Measurements from ENCODE around the gene ANGPT4.

The ANGPT4 gene

DNA sequence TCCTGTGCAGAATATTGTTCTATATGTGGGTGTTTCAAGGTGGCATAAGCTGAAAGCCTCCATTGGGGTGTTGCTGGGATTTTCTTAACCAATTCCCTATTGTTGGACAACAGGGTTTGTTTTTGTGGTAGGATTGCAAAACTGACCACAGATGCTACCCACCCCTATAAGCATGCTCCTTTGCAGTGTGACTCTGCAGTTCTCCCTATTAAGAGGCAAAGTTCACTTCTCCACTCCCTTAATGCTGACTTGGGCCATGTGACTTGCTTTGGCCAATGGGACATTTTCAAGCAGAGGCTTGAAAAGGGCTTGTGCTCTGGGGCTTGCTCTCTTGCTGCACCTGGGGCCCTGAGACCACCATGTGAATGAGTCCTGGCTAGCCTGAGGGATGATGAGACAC, 8.5 kb upstream of the ANGPT4 start:
- no peak for DNase-seq (ENCODE audit: extremely low read depth, low read depth)
- TF ChIP-seq, protein P1, sequence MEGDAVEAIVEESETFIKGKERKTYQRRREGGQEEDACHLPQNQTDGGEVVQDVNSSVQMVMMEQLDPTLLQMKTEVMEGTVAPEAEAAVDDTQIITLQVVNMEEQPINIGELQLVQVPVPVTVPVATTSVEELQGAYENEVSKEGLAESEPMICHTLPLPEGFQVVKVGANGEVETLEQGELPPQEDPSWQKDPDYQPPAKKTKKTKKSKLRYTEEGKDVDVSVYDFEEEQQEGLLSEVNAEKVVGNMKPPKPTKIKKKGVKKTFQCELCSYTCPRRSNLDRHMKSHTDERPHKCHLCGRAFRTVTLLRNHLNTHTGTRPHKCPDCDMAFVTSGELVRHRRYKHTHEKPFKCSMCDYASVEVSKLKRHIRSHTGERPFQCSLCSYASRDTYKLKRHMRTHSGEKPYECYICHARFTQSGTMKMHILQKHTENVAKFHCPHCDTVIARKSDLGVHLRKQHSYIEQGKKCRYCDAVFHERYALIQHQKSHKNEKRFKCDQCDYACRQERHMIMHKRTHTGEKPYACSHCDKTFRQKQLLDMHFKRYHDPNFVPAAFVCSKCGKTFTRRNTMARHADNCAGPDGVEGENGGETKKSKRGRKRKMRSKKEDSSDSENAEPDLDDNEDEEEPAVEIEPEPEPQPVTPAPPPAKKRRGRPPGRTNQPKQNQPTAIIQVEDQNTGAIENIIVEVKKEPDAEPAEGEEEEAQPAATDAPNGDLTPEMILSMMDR (IDR thresholded peaks at IDR 0.05; ENCODE audit: low read depth, low read length), result no peak

DNA sequence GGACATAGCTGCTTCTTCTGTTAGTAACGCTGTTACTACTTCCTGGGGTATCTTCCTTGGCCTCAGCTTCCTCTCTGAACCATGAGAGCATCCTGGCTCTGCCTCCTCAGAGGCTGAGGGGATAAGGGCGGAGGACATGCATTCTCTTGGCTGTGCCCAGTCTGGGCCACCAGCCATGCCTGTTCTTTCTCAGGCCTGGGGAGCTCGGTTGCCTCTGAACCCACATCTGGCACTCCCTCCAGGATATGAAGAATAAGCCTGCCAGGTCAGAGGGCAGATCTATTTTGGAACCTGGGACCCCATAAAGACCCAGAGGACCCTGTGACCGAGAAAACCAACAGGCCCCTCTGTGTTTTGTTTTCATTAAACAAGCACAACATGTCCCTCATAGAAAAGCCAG, 6.6 kb upstream of the ANGPT4 start:
- TF ChIP-seq, protein P1 (IDR thresholded peaks at IDR 0.05; ENCODE audit: low read depth, low read length), result no peak
- no peak for DNase-seq (ENCODE audit: extremely low read depth, low read depth)

DNA sequence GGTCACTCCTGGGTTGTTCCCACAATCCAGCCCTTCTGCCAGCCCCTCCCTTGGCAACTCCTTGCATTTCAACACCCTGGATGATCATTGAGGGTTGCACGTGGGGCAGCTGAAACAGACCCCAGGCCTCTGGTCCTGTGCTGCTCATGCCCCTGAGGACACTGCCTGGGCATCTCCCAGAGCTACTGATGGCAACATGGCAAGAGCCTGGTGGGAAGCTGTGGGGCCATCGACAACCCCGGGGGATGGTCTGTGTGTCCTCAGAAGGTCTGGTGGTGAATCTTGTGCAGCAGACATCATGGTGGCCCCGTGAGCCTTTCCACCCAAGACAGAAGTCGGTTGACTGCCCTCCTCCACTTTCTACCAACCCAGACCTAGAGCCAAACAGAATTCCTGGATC, 4.9 kb upstream of the ANGPT4 start:
- TF ChIP-seq, protein P1 (IDR thresholded peaks at IDR 0.05; ENCODE audit: low read depth, low read length), result no peak
- no peak for DNase-seq (ENCODE audit: extremely low read depth, low read depth)

DNA sequence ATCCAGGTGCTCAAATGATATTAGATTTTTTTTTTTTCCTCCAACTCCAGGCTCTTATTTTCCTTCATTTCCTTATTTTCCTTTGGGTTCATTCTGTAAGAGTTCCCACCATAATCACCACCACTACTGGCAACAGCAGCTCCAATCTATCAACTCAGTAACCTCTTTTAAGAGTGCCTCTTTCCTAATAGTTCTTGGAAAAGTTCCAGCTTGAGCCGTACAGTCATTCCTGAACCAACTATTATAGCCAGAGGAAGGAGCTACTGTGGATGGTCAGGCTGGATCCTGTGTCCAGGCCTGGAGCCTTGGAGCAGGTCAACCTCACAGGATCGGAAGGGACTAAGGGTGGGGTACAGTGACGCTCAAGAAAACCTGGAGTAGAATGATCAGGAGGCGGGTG, 4.2 kb upstream of the ANGPT4 start:
- DNase-seq (ENCODE audit: extremely low read depth, low read depth), result no peak
- TF ChIP-seq, protein P1 (IDR thresholded peaks at IDR 0.05; ENCODE audit: low read depth, low read length), result no peak

DNA sequence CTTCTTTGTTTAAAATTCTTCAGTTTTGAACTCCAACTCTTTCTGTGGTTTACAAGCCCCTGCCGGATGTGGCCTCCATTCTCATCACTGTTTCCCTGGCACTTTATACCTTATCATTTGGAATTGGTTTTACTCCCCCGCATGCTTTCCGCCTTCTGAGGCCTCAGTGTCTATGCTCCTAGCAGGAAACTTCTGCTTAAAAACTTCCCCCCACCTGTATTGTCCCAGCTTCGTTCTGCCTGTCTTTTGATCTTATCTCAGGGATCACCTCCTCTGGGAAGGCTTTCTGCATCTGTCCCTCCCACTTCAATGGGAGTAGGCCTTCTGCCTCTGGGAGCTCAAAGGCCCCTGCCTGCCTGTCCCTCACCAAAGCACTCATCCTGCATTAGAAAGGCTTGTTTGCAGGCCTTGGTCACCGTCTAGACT, 3.4 kb upstream of the ANGPT4 start:
- TF ChIP-seq, protein P1 (IDR thresholded peaks at IDR 0.05; ENCODE audit: low read depth, low read length), result no peak
- DNase-seq (ENCODE audit: extremely low read depth, low read depth), result no peak

DNA sequence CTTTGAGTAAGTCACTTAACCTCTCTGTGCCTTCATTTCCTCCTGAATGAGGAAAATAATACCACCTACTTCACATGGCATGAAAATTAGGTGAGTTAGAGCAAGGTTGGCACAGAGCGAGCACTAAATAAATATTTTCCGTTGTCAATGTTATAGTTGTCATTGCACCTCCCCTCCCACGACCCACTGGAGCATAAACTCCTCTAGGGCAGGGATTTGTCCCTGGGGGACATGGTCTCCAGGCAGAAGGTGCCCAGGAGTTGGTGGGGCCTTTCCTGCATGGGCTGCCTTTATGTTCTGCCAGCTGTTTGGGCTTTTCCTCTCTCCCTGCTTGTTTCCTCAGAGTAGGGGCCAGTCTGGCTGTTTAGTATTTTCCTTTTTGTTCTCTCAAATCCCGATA, 1.3 kb upstream of the ANGPT4 start:
- DNase-seq (ENCODE audit: extremely low read depth, low read depth), result no peak
- TF ChIP-seq, protein P1 (IDR thresholded peaks at IDR 0.05; ENCODE audit: low read depth, low read length), result no peak

DNA sequence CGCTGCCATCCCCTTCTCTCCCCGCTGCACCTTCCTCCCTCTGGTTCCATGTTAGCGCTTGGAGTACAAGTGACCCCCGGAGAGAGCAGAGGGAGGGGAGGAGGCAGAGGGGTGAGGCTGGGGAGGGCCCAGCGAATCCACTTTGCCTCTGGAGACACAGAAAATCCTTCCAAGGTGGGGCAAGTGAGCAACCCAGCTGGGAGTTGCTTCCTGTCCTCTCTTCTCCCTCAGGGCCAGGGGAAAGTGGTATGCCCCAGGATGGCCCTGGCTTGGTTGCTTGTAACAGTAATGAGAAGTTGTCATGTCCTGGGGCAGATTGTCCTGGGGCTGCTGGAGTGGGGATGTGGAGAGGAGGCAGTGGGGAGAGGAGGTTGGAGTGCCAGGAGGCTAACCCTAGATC, 691 bp upstream of the ANGPT4 start:
- TF ChIP-seq, protein P1 (IDR thresholded peaks at IDR 0.05; ENCODE audit: low read depth, low read length), result no peak
- DNase-seq (ENCODE audit: extremely low read depth, low read depth), result no peak
